Epithelial cell of esophagus (primary cell): ENCODE results near the gene MTCH1.
A peak's percentile ranks its signal among the peaks of the same experiment; 100 is the strongest.
"Not testable (repeated sequence)": the region's sequence is repeated elsewhere in the genome, so short reads cannot be mapped to it uniquely, and the experiment has no call there.

Experiments
- DNase-seq: peaks from one replicate; pipeline ENCODE4 v3.0.0; 2010; ENCODE audit warnings: low read depth
- H3K4me3 ChIP-seq: 2 replicates; pipeline ENCODE4 v1.5.1; 2011; ENCODE audit warnings: mild to moderate bottlenecking, low read length, control low read depth
- CTCF ChIP-seq: IDR thresholded peaks from 2 replicates; pipeline ENCODE4 v1.5.1; 2011; ENCODE audit warnings: low read depth, mild to moderate bottlenecking, low read length, control low read depth, inconsistent platforms; ENCODE audit not compliant: insufficient read depth; ENCODE audit errors: missing control alignments

The MTCH1 gene

GRCh38 chr6:36946526-36946925 is 39.5 kb downstream of the MTCH1 start:
- TF ChIP-seq CTCF, result no peak
- no peak for DNase-seq
- H3K4me3 ChIP-seq, result no peak overlapping the region

- no peak for TF ChIP-seq CTCF
- no peak overlapping the region for H3K4me3 ChIP-seq
- no peak for DNase-seq
These were observed 40.7 kb downstream of the MTCH1 start for GRCh38 chr6:36945301-36945700.

- no peak overlapping the region for H3K4me3 ChIP-seq
- TF ChIP-seq CTCF, result no peak
- no peak for DNase-seq
These were observed 41.3 kb downstream of the MTCH1 start for GRCh38 chr6:36944650-36945049.

- not testable (repeated sequence) for DNase-seq, H3K4me3 ChIP-seq
These were observed 43.7 kb downstream of the MTCH1 start for GRCh38 chr6:36942329-36942728.

GRCh38 chr6:36941561-36941960 is 44.4 kb downstream of the MTCH1 start:
- not testable (repeated sequence) for H3K4me3 ChIP-seq, DNase-seq

- TF ChIP-seq CTCF, result no peak
- no peak overlapping the region for H3K4me3 ChIP-seq
- DNase-seq, result no peak
These were observed 46.0 kb downstream of the MTCH1 start for GRCh38 chr6:36940027-36940426.

GRCh38 chr6:36939005-36939404 is 47.0 kb downstream of the MTCH1 start:
- not testable (repeated sequence) for DNase-seq, H3K4me3 ChIP-seq

- no peak for TF ChIP-seq CTCF
- peak; percentile 86 for DNase-seq
- no peak overlapping the region for H3K4me3 ChIP-seq
These were observed 47.5 kb downstream of the MTCH1 start for GRCh38 chr6:36938536-36938935.

GRCh38 chr6:36937896-36938295 is 48.1 kb downstream of the MTCH1 start:
- TF ChIP-seq CTCF, result no peak
- no peak for DNase-seq
- H3K4me3 ChIP-seq, result no peak overlapping the region
